ENCODE measurements around the gene SNAPC2. TPM values are rescaled to one million over a fixed set of nuclear protein-coding genes. Genes with fewer than 3 reads are reported as not detected.

Gene SNAPC2
- total and polyA plus RNA-seq, 2 donors from 2014 or later: 18.4 to 24.3 TPM

DNA sequence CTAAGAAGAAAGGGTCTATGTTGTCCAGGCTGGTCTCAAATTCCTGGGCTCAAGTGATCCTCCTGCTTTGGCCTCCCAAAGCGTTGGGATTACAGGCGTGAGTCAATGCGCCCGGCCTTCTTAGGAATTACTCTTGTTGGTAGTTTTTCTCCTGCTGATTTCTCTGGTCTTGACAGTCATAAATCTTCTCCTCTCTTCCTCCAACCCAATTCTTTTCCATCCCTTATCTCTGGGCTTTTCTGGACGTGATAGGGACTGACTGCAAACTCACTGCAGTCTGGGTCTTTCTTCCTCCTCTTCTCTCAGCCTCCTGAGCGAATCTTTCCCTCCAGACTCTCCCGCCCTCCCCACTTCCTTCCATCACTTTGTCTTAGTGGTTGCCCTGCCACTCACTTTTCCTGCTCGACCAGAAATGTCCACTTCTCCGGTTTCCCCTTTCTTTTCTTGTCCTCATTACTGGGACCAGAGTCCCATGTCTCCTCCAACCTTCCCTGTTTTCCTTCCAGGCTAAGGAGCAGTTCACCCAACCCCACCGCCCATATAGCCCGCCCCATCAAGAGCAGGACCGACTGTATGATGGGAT lies 45.2 kb downstream of the SNAPC2 start:
- no peaks in the 10 kb centered on the region for H3K27me3 ChIP-seq (ENCODE audit: control insufficient read depth, insufficient read depth, low read length)
- intact Hi-C loops (cut with DNase I): no loop called here
- peaks cover 0 to 22% (median 10%) of the 10 kb centered on the region in 3 donors for H3K4me1 ChIP-seq (ENCODE audit: control insufficient read depth in 2 of 3, insufficient read depth in 2 of 3, low read depth in 1 of 3, low read length in 3 of 3)
- DNase-seq (no peak), FAIRE-seq (no peak)
- no peak overlapping the region for H3K4me3 ChIP-seq (ENCODE audit: low read length in 3 of 3)
- TF ChIP-seq CTCF (IDR thresholded peaks at IDR 0.05; ENCODE audit: borderline replicate concordance, extremely low read depth, insufficient read depth): no peak
- H3K9ac ChIP-seq (ENCODE audit: low read length in 3 of 3): no peak overlapping the region
- peaks cover 2 to 36% (median 25%) of the 10 kb centered on the region in 3 donors for H3K36me3 ChIP-seq (ENCODE audit: control insufficient read depth in 2 of 3, insufficient read depth in 3 of 3, low read length in 3 of 3)
- H3K27ac ChIP-seq (ENCODE audit: low read depth in 2 of 2, low read length in 2 of 2): no peak overlapping the region
- H3K9me3 ChIP-seq (ENCODE audit: control insufficient read depth in 2 of 3, insufficient read depth in 1 of 3, low read length in 3 of 3): no peaks in the 10 kb centered on the region

DNA sequence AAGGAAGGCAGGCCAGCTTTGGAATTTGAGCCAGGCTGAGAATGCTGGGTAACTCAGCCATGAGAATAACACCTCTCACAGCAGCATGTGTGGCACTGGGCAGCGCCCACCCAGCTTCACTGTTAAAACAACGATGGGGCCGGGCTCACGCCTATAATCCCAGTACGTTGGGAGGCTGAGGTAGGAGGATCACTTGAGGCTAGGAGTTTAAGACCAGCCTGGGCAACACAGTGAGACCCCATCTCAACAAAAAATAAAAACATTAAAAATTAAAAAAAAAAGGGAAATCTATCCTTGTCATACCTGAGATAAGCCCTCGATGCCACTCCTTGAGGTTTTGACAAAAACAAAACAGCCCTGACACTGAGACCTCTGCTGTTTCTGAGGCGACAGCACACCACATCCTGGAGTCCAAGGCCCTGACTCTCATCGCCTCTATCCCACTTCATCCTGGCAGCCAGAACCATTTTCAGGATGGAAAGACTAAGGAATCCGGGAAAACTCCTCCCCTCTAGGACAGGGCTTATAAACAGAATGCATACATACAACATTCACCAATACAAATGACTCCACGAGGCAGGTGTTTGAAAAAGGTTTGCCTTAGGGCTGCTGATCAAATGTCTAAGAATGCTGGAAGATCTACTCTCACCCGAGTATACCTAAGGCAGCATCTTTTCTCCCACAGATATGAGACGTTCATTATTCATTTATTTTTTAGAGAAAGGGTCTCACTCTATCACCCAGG lies 46.0 kb downstream of the SNAPC2 start:
- Histone ChIP-seq H3K4me3 (ENCODE audit: low read length in 3 of 3) (no peak overlapping the region), H3K36me3 (ENCODE audit: control insufficient read depth in 2 of 3, insufficient read depth in 3 of 3, low read length in 3 of 3) (peaks cover 2 to 36% (median 25%) of the 10 kb centered on the region in 3 donors), H3K9me3 (ENCODE audit: control insufficient read depth in 2 of 3, insufficient read depth in 1 of 3, low read length in 3 of 3) (no peaks in the 10 kb centered on the region), H3K27ac (ENCODE audit: low read depth in 2 of 2, low read length in 2 of 2) (no peak overlapping the region), H3K27me3 (ENCODE audit: control insufficient read depth, insufficient read depth, low read length) (no peaks in the 10 kb centered on the region), H3K4me1 (ENCODE audit: control insufficient read depth in 2 of 3, insufficient read depth in 2 of 3, low read depth in 1 of 3, low read length in 3 of 3) (peaks cover 0 to 17% (median 9%) of the 10 kb centered on the region in 3 donors), H3K9ac (ENCODE audit: low read length in 3 of 3) (no peak overlapping the region)
- intact Hi-C loops (cut with DNase I): no loop called here
- DNase-seq (no peak), FAIRE-seq (no peak)
- no peak for TF ChIP-seq CTCF (IDR thresholded peaks at IDR 0.05; ENCODE audit: borderline replicate concordance, extremely low read depth, insufficient read depth)

DNA sequence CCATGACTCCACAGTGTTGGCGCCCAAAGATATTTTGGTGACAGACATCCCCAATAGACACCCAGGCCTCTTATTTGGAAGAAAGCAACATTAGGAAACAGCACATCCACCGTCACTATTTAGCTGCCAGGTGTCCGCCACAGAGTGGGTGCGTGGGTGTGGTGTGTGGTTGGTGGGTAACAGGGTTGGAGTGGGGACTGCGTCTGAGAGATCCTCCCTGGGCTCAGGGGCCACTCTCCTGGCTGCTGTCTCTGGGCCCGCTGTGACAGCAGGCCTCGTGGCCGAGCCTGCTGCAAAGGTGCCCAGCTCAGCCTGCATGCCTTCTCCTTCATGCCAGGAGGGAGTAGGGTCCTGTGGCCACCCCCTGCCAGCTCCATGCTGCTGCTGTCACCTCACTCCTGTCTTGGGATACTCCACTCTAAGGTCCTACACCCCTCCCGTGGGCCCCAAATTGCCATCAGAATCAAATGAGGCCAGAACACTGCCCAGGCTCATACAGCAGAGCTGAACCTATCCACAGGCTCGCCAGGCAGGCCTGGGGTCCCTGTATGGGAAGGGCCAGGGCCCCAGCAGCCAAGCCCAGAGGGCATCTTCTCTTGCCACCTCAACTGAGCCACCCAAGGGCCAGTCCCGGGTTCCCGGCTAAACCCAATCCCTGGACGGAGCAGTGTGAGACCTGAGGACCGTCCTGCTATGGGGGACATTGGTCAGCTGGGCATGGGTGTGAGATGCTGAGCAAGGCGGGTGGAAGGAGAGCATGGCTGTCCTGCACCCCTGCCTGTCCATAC lies 48.1 kb downstream of the SNAPC2 start:
- H3K36me3 ChIP-seq (ENCODE audit: control insufficient read depth in 2 of 3, insufficient read depth in 3 of 3, low read length in 3 of 3): peaks cover 2 to 42% (median 25%) of the 10 kb centered on the region in 3 donors
- H3K27me3 ChIP-seq (ENCODE audit: control insufficient read depth, insufficient read depth, low read length): no peaks in the 10 kb centered on the region
- H3K9me3 ChIP-seq (ENCODE audit: control insufficient read depth in 2 of 3, insufficient read depth in 1 of 3, low read length in 3 of 3): no peaks in the 10 kb centered on the region
- no peak overlapping the region for H3K27ac ChIP-seq (ENCODE audit: low read depth in 2 of 2, low read length in 2 of 2)
- intact Hi-C loops (cut with DNase I): no loop called here
- H3K4me3 ChIP-seq (ENCODE audit: low read length in 3 of 3): no peak overlapping the region
- TF ChIP-seq CTCF (IDR thresholded peaks at IDR 0.05; ENCODE audit: borderline replicate concordance, extremely low read depth, insufficient read depth): no peak
- DNase-seq (peak in 1 of 5 donors; percentile 40), FAIRE-seq (no peak)
- peaks cover 0 to 4% (median under 1%) of the 10 kb centered on the region in 3 donors for H3K4me1 ChIP-seq (ENCODE audit: control insufficient read depth in 2 of 3, insufficient read depth in 2 of 3, low read depth in 1 of 3, low read length in 3 of 3)
- H3K9ac ChIP-seq (ENCODE audit: low read length in 3 of 3): no peak overlapping the region

Measured in kidney (tissue), 14 donors.